Erythroblast (primary cell): Measurements from ENCODE around the gene UNC93A.

Experiments
- GATA1 ChIP-seq: IDR thresholded peaks from 2 replicates; pipeline ENCODE4 v1.6.1; 2011; ENCODE audit warnings: low read depth, mild to moderate bottlenecking, control low read depth, low read length, moderate library complexity
- POLR2A ChIP-seq: IDR thresholded peaks from 2 replicates; pipeline ENCODE4 v1.6.1; 2011; ENCODE audit warnings: mild to moderate bottlenecking, low read length

DNA sequence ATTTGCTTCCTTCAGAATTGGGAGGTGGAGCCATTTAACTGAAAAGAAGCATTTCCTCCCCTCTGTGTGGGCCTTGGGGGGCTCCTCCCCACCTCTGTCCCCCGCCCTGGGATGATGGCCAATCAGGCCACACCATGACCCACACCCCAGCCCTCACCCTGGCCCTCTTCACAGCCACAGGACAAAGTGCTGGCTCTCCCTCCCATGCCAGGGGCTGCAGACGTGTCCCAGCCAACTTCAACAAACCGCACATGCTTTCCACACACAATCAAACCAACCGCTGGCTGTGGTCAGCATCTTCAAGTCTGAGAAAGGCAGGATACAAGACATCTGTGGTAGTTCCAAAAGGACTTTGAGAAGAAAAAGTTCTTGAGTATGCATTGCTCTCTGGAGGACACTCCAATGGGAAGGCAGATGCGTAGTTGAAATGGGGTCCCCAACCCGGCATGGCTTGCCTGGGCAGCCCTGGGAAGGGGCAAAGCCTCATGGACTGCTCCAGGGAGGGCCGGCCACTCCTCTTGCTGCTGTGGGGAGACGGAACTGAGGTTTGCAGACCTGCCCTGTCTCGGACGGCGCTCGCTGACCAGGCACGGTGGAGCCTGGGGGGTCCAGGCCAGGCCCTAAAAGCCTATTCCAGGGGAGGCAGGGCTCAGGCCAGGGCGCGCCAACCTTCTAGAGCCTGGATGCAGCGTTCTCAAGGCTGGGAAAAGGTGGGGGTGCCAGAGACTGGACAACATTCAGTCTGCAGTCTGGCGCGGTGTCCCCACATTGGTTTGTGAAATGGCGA, 45.9 kb downstream of the UNC93A start:
- TF ChIP-seq POLR2A, result no peak
- TF ChIP-seq GATA1, result no peak
